Esophagus squamous epithelium (tissue), 4 donors: Measurements from ENCODE around the gene BRINP3.

Experiments used
- CTCF ChIP-seq, 6 experiments: fragments of 450-650 bp in 4 of 6; fragments of 200-600 bp in 2 of 6; sonication (generic) in 2 of 6; IDR thresholded peaks; one replicate each; pipeline ENCODE4 v1.5.1; 2016 to 2019; ENCODE audit warnings: antibody characterized with exemption in 6 of 6, mild to moderate bottlenecking in 4 of 6, moderate library complexity in 4 of 6
- POLR2A ChIP-seq, 4 donors: fragments of 450-650 bp; IDR thresholded peaks; one replicate each; pipeline ENCODE4 v1.6.1; 2017; ENCODE audit warnings: antibody characterized with exemption in 4 of 4, mild to moderate bottlenecking in 4 of 4, moderate library complexity in 3 of 4

GRCh38 chr1:190322274-190322673 is 155.4 kb downstream of the BRINP3 start:
- no peak for TF ChIP-seq POLR2A (IDR thresholded peaks at IDR 0.05)
- TF ChIP-seq CTCF (IDR thresholded peaks at IDR 0.05), result no peak
